Gastrocnemius medialis (tissue), 4 donors: ENCODE measurements around the gene HLA-DOB. TPM values are rescaled to one million over a fixed set of nuclear protein-coding genes. Genes with fewer than 3 reads are reported as not detected.

ENCODE experiments used
- ATAC-seq, 2 donors: fragments of 150-250 bp; one replicate each; pipeline ENCODE4 v1.9.1; 2016
- DNase-seq, 2 donors: peaks; one replicate each; pipeline ENCODE4 v3.0.0-alpha.2; 2019
- H3K27ac ChIP-seq, 4 donors: fragments of 200-600 bp; sonication (generic); 1 replicate in 1 of 4; 2 replicates in 3 of 4; pipeline ENCODE4 v1.5.1; 2016 to 2018; ENCODE audit warnings: mild to moderate bottlenecking in 2 of 4, moderate library complexity in 1 of 4
- H3K27me3 ChIP-seq, 3 donors: fragments of 200-600 bp; sonication (generic) in 2 of 3; 1 replicate in 1 of 3; 2 replicates in 2 of 3; pipeline versions ENCODE4 v1.5.1 to v1.6.0; 2016 to 2019; ENCODE audit warnings: mild to moderate bottlenecking in 1 of 3, moderate library complexity in 1 of 3
- H3K36me3 ChIP-seq, 2 donors: fragments of 200-600 bp; sonication (generic) in 1 of 2; one replicate each; pipeline ENCODE4 v1.5.1; 2017 to 2018
- H3K4me1 ChIP-seq, 2 donors: fragments of 200-600 bp; sonication (generic) in 1 of 2; one replicate each; pipeline ENCODE4 v1.5.1; 2016 to 2017; ENCODE audit warnings: mild to moderate bottlenecking in 2 of 2
- H3K4me3 ChIP-seq, 4 donors: fragments of 200-600 bp; sonication (generic) in 3 of 4; 1 replicate in 1 of 4; 2 replicates in 3 of 4; pipeline ENCODE4 v1.5.1; 2016 to 2019; ENCODE audit warnings: mild to moderate bottlenecking in 2 of 4
- H3K9me3 ChIP-seq, 3 donors: fragments of 200-600 bp; sonication (generic) in 2 of 3; 1 replicate in 1 of 3; 2 replicates in 2 of 3; pipeline ENCODE4 v1.5.1; 2016 to 2019
- CTCF ChIP-seq, 5 experiments: fragments of 450-650 bp in 3 of 5; fragments of 200-600 bp in 2 of 5; sonication (generic) in 2 of 5; IDR thresholded peaks in 4 of 5; conservative IDR thresholded peaks in 1 of 5; 1 replicate in 4 of 5; 2 replicates in 1 of 5; pipeline ENCODE4 v1.5.1; 2016 to 2019; ENCODE audit warnings: antibody characterized with exemption in 5 of 5, mild to moderate bottlenecking in 3 of 5, moderate library complexity in 3 of 5
- POLR2A ChIP-seq, 2 donors: fragments of 450-650 bp; IDR thresholded peaks; one replicate each; pipeline ENCODE4 v1.6.1; 2017; ENCODE audit warnings: antibody characterized with exemption in 2 of 2, mild to moderate bottlenecking in 2 of 2, moderate library complexity in 2 of 2
- in situ Hi-C, 4 donors: fragments of 200-750 bp; cut with MboI; loops; one replicate each; pipeline versions ENCODE4 v1.15.0 to v1.8.0; 2017; ENCODE audit warnings: low sequenced_read_pairs in 4 of 4
- intact Hi-C: fragments of 100-400 bp; cut with DNase I; formaldehyde crosslinking; loops from one replicate; pipeline ENCODE4 v1.15.1; 2023; ENCODE audit warnings: low total_unique reads
- total RNA-seq, 4 donors: library from RNA; depleted of rRNA; stranded (reverse); fragments of >200 nt; gene quantifications; one replicate each; pipeline versions ENCODE4 v1.1.0 to v1.2.3, GENCODE V29; 2016

HLA-DOB gene
- total RNA-seq, 4 donors from 2014 or later = 0.22 to 0.72 (median 0.36) TPM; not detected in 1

- H3K4me1 ChIP-seq = no peaks in the 10 kb centered on the region
- ATAC-seq = no peak
- H3K4me3 ChIP-seq = no peak overlapping the region
- H3K27me3 ChIP-seq = no peaks in the 10 kb centered on the region
- intact Hi-C loops = no loop called here
- no peak for DNase-seq
- H3K36me3 ChIP-seq = peaks cover 0 to 24% of the 10 kb centered on the region in 2 donors
- TF ChIP-seq POLR2A (IDR thresholded peaks at IDR 0.05) = no peak
- TF ChIP-seq CTCF (IDR thresholded peaks at IDR 0.05 in 4 of 5, conservative IDR thresholded peaks at IDR 0.05 in 1 of 5) = no peak
- in situ Hi-C loops = loop anchor here in 1 of 4 donors (5.0 kb wide), 1 partner anchor 41 kb away; no protein-coding TSS in a partner anchor
- H3K27ac ChIP-seq = no peak overlapping the region
- no peaks in the 10 kb centered on the region for H3K9me3 ChIP-seq
Observed at GRCh38 chr6:32830936-32831335, 14.1 kb upstream of the HLA-DOB start.

- Histone ChIP-seq H3K36me3 (peaks cover 0 to 24% of the 10 kb centered on the region in 2 donors), H3K9me3 (no peaks in the 10 kb centered on the region), H3K4me3 (no peak overlapping the region), H3K27me3 (no peaks in the 10 kb centered on the region), H3K4me1 (no peaks in the 10 kb centered on the region), H3K27ac (no peak overlapping the region)
- no peak for DNase-seq
- intact Hi-C loops (no loop called here), in situ Hi-C loops (loop anchor here in 1 of 4 donors (5.0 kb wide), 1 partner anchor 42 kb away; no protein-coding TSS in a partner anchor)
- ATAC-seq = no peak
- TF ChIP-seq POLR2A (IDR thresholded peaks at IDR 0.05) (no peak), CTCF (IDR thresholded peaks at IDR 0.05 in 4 of 5, conservative IDR thresholded peaks at IDR 0.05 in 1 of 5) (no peak)
Observed at GRCh38 chr6:32830017-32830416, 13.2 kb upstream of the HLA-DOB start.

GRCh38 chr6:32829495-32829894, 12.7 kb upstream of the HLA-DOB start:
- DNase-seq (no peak), ATAC-seq (no peak)
- Histone ChIP-seq H3K27ac (no peak overlapping the region), H3K9me3 (no peaks in the 10 kb centered on the region), H3K36me3 (peaks cover 0 to 24% of the 10 kb centered on the region in 2 donors), H3K27me3 (no peaks in the 10 kb centered on the region), H3K4me3 (no peak overlapping the region), H3K4me1 (no peaks in the 10 kb centered on the region)
- in situ Hi-C loops (no loop called here), intact Hi-C loops (loop anchor here (5.0 kb wide), 1 partner anchor 38 kb away; no protein-coding TSS in a partner anchor)
- TF ChIP-seq CTCF (IDR thresholded peaks at IDR 0.05 in 4 of 5, conservative IDR thresholded peaks at IDR 0.05 in 1 of 5) = no peak
- no peak for TF ChIP-seq POLR2A (IDR thresholded peaks at IDR 0.05)

GRCh38 chr6:32827025-32827424, 10.2 kb upstream of the HLA-DOB start:
- ATAC-seq (no peak), DNase-seq (no peak)
- no peak overlapping the region for H3K4me3 ChIP-seq
- H3K9me3 ChIP-seq = no peaks in the 10 kb centered on the region
- in situ Hi-C loops (no loop called here), intact Hi-C loops (loop anchor here (5.0 kb wide), 1 partner anchor 40 kb away; no protein-coding TSS in a partner anchor)
- peaks cover 0 to 24% of the 10 kb centered on the region in 2 donors for H3K36me3 ChIP-seq
- no peaks in the 10 kb centered on the region for H3K27me3 ChIP-seq
- no peak for TF ChIP-seq CTCF (IDR thresholded peaks at IDR 0.05 in 4 of 5, conservative IDR thresholded peaks at IDR 0.05 in 1 of 5)
- TF ChIP-seq POLR2A (IDR thresholded peaks at IDR 0.05) = no peak
- H3K27ac ChIP-seq = peak overlapping the region in 1 of 4 donors; percentile 3
- no peaks in the 10 kb centered on the region for H3K4me1 ChIP-seq

GRCh38 chr6:32825966-32826365, 9.2 kb upstream of the HLA-DOB start:
- H3K4me1 ChIP-seq = no peaks in the 10 kb centered on the region
- H3K27me3 ChIP-seq = no peaks in the 10 kb centered on the region
- intact Hi-C loops = loop anchor here (5.0 kb wide), 1 partner anchor 41 kb away; no protein-coding TSS in a partner anchor
- ATAC-seq (peak; percentile 56 to 81), DNase-seq (no peak)
- H3K4me3 ChIP-seq = no peak overlapping the region
- in situ Hi-C loops = no loop called here
- no peaks in the 10 kb centered on the region for H3K9me3 ChIP-seq
- peaks cover 0 to 24% of the 10 kb centered on the region in 2 donors for H3K36me3 ChIP-seq
- peak overlapping the region in 3 of 4 donors; percentile 3 to 27 (median 21) for H3K27ac ChIP-seq
- TF ChIP-seq POLR2A (IDR thresholded peaks at IDR 0.05) (no peak), CTCF (IDR thresholded peaks at IDR 0.05 in 4 of 5, conservative IDR thresholded peaks at IDR 0.05 in 1 of 5) (peak in 4 of 5 experiments; percentile 23 to 47 (median 30))
